Stimulated activated naive CD8-positive, alpha-beta T cell treated with anti-CD3 and anti-CD28 coated beads, Interleukin-15, Interleukin-2, amounts not matched to agents 100 ng/mL and 50 ng/mL, for 24 hours (primary cell): ENCODE measurements around the gene ACAT2.
"Not testable (repeated sequence)": the region's sequence is repeated elsewhere in the genome, so short reads cannot be mapped to it uniquely, and the experiment has no call there.

Experiments used
- H3K27ac Mint-ChIP-seq: one replicate; pipeline ENCODE4 v1.8.0; 2021; ENCODE audit warnings: mild to moderate bottlenecking, mixed read lengths
- H3K27me3 Mint-ChIP-seq: one replicate; pipeline ENCODE4 v1.8.0; 2021; ENCODE audit warnings: mixed read lengths
- H3K36me3 Mint-ChIP-seq: one replicate; pipeline ENCODE4 v1.8.0; 2021; ENCODE audit warnings: low read depth, mixed read lengths
- H3K4me1 Mint-ChIP-seq: one replicate; pipeline ENCODE4 v1.8.0; 2021; ENCODE audit warnings: low read depth, mixed read lengths
- H3K4me3 Mint-ChIP-seq: one replicate; pipeline ENCODE4 v1.8.0; 2021; ENCODE audit warnings: mild to moderate bottlenecking, mixed read lengths
- H3K9me3 Mint-ChIP-seq: one replicate; pipeline ENCODE4 v1.8.0; 2021; ENCODE audit warnings: mixed read lengths

Gene ACAT2

DNA sequence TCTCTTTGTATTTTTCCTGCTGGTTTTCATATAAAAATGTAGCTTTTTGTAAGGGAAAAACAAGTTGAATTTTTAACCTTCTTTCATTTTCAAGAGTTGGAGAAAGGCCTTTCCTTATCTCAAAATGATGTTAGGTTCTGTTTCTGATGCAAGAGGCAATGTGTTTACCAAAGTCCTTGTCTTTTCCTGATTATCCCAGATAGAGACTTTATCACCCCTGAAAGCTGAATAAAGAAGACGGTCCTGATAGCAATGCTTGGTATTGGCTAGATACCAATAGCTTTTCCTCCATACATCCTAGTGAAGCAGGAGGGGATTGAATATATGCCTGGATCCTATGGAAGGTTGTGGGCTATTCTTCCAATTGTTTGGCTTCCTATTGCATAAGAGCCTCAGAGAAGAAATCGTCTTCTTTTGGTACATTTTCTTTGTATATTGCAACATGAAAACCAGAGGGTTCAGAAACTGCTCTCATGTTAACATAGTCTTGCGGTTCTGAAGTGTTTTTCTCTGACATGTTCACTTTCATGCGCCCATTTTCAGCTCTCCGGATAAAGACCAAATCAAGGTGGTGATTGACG is 43.7 kb downstream of the ACAT2 start:
- H3K27ac Mint-ChIP-seq = no peak overlapping the region
- H3K4me1 Mint-ChIP-seq = no peaks in the 10 kb centered on the region
- H3K27me3 Mint-ChIP-seq = no peaks in the 10 kb centered on the region
- peaks cover 4% of the 10 kb centered on the region for H3K36me3 Mint-ChIP-seq
- H3K4me3 Mint-ChIP-seq = no peak overlapping the region
- H3K9me3 Mint-ChIP-seq = no peaks in the 10 kb centered on the region

DNA sequence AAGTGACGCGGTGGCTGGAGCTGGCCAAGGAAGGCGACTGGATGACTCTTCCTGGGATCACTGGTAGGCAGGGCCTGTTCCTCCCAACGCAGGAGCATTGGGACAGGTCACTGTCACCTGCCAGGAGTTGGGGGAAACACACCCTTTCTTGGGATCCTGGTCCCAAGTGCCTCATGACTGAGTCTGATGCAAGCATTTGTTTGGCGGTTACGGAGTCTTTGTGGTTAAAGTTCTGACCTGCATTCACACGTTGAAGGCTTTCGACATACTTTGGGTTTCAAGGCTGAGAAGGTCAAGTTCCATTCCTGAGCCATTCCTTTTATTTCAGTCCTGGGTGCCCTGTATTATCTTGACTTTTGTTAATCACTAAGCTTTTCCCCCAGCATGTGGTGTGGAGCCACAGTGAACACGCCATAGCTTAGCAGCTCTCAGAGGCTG is 44.2 kb downstream of the ACAT2 start:
- Mint-ChIP-seq H3K27me3 (no peaks in the 10 kb centered on the region), H3K36me3 (peaks cover 9% of the 10 kb centered on the region), H3K4me3 (no peak overlapping the region), H3K27ac (no peak overlapping the region), H3K9me3 (no peaks in the 10 kb centered on the region), H3K4me1 (no peaks in the 10 kb centered on the region)

DNA sequence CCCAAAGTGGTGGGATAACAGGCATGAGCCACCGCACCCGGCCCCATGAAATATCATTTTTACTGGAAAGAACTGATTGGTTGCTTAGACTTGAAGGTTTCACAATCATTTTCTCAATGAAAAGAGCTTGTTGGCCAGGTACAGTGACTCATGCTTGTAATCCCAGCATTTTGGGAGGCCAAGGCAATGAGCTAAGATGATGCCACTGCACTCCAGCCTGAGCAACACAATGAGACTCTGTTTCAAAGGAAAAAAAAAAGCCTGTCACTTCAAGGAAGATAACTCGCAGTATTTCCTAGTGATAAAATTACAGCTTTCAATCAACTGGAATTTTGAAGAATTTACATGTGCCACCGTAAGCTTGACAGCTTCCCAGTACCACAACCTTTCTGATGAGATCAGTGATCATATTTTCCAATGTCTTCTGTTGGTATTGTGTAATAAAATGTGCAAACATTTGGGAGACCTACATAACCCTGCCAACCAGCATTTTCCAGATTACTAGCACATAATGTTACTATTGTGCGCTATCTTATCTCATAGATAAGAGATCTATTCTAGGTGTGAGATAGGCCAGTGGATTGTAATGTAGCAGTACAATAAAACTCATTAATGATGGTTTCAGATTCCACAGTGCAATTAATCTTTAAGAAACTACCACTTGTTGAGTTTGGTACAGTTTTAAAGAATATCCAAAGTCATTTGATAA is 45.5 kb downstream of the ACAT2 start:
- H3K4me3 Mint-ChIP-seq = no peak overlapping the region
- H3K27me3 Mint-ChIP-seq = no peaks in the 10 kb centered on the region
- peaks cover 9% of the 10 kb centered on the region for H3K36me3 Mint-ChIP-seq
- no peaks in the 10 kb centered on the region for H3K4me1 Mint-ChIP-seq
- H3K27ac Mint-ChIP-seq = no peak overlapping the region
- no peaks in the 10 kb centered on the region for H3K9me3 Mint-ChIP-seq

DNA sequence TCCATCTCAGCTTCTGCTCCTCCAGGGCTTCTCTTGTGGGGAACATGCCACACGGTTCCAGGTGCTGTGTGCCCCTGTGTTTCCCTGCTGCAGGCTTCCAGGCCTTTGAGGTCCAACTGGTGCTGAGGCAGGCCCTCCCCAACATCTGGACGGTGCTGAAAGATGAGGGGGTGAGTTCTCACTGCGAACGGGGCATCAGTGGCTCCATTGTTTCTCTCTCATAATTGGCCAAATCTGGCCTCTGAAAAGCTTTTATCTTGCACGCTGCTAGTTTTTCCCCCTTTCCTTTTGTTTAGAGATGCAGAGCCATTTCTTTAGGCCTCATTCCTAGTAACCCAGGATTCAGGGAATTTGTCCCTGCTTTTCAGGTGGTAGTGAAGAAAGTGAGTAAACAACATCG is 46.8 kb downstream of the ACAT2 start:
- H3K4me3 Mint-ChIP-seq = no peak overlapping the region
- no peaks in the 10 kb centered on the region for H3K4me1 Mint-ChIP-seq
- peaks cover 9% of the 10 kb centered on the region for H3K36me3 Mint-ChIP-seq
- no peaks in the 10 kb centered on the region for H3K27me3 Mint-ChIP-seq
- no peak overlapping the region for H3K27ac Mint-ChIP-seq
- no peaks in the 10 kb centered on the region for H3K9me3 Mint-ChIP-seq

DNA sequence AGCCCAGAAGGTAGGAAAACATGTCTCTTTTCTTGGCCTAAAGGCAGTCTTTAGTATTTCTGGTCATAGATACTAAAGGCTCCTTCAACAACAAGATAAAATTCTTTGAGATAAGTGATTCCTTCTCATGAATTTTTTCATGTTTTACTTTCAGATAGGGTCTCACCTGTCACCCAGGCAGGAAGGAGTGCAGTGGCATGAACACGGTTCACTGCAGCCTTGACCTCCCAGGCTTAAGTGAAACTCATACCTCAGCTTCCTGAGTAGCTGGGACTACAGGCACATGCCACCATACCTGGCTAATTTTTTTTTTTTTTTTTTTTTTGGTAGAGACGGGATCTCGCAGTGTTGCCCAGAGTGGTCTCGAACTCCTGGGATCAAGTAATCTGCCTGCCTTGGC is 47.3 kb downstream of the ACAT2 start:
- Mint-ChIP-seq H3K4me3 (no peak overlapping the region), H3K4me1 (no peaks in the 10 kb centered on the region), H3K36me3 (peaks cover 9% of the 10 kb centered on the region), H3K9me3 (no peaks in the 10 kb centered on the region), H3K27ac (no peak overlapping the region), H3K27me3 (no peaks in the 10 kb centered on the region)

DNA sequence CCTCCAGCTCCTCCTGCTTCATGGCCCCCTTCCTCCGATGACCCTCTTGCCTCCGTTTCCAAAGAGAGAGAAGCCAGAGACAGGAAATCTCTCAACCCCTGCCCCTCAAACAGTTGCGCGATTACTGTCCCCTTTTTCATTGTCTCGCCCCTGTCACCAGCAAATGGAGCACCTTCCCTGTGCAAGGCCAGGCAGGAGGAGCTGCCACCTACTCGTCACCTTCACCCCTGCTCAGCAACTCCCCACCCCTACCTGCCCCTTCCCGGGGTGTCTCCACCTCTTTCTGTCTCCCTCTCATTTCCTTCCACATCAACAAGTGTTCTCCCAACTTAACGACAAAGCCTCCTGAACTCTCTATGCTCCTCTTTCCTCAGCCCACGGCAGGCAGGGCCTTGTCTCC is 51.9 kb downstream of the ACAT2 start:
- Mint-ChIP-seq H3K4me1 (no peaks in the 10 kb centered on the region), H3K27me3 (no peaks in the 10 kb centered on the region), H3K9me3 (no peaks in the 10 kb centered on the region), H3K36me3 (peaks cover 7% of the 10 kb centered on the region), H3K27ac (no peak overlapping the region), H3K4me3 (no peak overlapping the region)

DNA sequence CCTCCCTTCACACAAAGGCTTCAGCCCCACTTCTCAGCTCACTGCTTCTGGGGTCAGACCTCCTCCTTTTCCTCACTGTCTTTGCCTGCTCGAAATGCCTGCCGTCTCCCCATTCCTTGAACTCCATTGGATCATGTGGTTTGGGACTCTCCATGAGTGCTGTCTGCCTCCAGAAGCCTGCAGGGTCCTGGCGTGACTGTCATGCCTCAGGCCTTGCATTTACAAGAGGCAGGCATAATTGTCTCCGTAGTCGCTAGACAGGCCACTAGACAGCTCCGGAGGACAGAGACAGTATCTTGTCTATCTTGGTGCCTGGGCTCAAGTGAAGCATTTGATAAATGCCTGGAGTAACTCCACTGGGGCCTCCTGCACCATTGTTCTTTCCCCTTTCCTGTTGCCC is 53.6 kb downstream of the ACAT2 start:
- H3K27me3 Mint-ChIP-seq = no peaks in the 10 kb centered on the region
- no peaks in the 10 kb centered on the region for H3K9me3 Mint-ChIP-seq
- H3K27ac Mint-ChIP-seq = no peak overlapping the region
- H3K4me3 Mint-ChIP-seq = no peak overlapping the region
- peaks cover 5% of the 10 kb centered on the region for H3K36me3 Mint-ChIP-seq
- peaks cover 12% of the 10 kb centered on the region for H3K4me1 Mint-ChIP-seq

DNA sequence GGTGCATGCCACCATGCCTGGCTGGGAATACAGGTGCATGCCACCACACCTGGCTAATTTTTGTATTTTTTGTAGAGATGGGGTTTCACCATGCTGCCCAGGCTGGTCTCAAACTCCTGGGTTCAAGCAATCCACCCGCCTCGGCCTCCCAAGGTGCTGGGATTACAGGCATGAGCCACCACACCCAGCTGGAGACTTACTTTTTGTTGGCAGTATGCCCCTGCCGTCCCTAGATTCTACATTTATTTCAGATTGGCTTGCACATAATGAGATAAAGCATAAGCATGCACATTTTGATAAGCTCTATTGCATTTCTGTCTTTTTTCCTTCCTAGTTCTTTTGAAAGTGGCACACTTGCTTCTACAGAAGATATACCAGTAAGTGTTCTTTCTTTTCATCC is 54.9 kb downstream of the ACAT2 start:
- H3K27ac Mint-ChIP-seq, H3K4me3 Mint-ChIP-seq, H3K27me3 Mint-ChIP-seq, H3K9me3 Mint-ChIP-seq, H3K36me3 Mint-ChIP-seq: not testable (repeated sequence)
- peaks cover 21% of the 10 kb centered on the region for H3K4me1 Mint-ChIP-seq

DNA sequence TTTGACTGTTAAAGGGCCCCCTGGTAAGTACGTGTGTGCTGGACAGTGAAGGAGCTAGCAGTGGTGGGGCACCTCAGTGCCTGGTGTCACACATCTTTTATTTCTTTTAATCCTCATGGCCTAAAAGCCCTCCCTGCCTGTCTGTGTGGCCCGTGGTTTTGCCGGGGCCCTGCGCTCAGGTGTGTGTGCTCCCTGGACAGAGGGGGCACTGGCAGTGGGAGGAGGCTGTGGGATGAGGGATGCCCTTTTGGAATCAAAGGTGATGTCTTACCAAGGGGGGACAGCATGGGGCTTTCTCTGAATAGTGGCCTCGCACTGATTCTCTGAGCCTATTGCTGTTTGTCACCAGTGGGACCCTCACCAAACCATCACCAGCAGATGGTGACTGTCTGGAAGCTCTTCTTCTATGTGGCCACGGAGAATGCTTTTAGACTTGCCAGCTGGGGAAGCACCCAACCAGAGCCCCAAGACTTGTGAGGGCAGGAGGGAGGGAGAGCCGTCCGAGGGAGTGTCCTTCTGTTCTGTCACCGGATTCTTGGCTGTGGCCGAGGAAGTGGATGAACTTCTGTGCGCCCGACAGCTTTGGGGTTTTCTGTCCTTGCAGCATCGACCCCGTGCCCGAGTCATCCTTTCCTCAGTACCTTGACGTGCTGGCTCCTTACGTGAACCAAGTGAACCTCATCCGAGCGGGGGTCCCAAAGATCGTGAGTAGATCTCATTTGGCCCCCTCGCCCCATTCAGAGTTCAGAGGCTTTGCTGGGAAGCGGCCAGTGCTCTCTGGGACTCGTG is 56.3 kb downstream of the ACAT2 start:
- H3K4me1 Mint-ChIP-seq = peaks cover 21% of the 10 kb centered on the region
- no peaks in the 10 kb centered on the region for H3K9me3 Mint-ChIP-seq
- H3K27ac Mint-ChIP-seq = no peak overlapping the region
- H3K4me3 Mint-ChIP-seq = no peak overlapping the region
- no peaks in the 10 kb centered on the region for H3K36me3 Mint-ChIP-seq
- no peaks in the 10 kb centered on the region for H3K27me3 Mint-ChIP-seq

DNA sequence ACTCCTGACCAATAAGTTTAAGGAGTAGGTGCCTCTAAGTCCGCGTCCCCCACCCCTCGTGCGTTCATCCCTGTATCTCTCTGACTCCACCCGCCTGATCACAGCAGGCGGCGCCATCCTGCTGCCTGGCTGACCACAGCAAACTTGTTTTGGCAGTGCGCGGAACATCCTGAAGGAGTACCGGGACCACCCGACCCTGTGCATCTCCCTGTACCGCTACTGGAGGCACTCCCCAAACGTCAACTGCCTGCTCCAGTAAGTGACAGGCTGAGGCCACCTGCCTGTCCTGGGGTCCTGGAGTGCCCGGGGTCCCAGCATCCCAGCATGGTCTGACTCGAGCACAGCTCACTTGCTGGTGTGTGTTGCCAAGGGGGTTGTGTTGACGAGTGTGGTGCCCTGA is 57.3 kb downstream of the ACAT2 start:
- Mint-ChIP-seq H3K9me3 (no peaks in the 10 kb centered on the region), H3K4me3 (peak overlapping the region; percentile 67), H3K27ac (peak overlapping the region; percentile 74), H3K36me3 (no peaks in the 10 kb centered on the region), H3K27me3 (no peaks in the 10 kb centered on the region), H3K4me1 (peaks cover 21% of the 10 kb centered on the region)

DNA sequence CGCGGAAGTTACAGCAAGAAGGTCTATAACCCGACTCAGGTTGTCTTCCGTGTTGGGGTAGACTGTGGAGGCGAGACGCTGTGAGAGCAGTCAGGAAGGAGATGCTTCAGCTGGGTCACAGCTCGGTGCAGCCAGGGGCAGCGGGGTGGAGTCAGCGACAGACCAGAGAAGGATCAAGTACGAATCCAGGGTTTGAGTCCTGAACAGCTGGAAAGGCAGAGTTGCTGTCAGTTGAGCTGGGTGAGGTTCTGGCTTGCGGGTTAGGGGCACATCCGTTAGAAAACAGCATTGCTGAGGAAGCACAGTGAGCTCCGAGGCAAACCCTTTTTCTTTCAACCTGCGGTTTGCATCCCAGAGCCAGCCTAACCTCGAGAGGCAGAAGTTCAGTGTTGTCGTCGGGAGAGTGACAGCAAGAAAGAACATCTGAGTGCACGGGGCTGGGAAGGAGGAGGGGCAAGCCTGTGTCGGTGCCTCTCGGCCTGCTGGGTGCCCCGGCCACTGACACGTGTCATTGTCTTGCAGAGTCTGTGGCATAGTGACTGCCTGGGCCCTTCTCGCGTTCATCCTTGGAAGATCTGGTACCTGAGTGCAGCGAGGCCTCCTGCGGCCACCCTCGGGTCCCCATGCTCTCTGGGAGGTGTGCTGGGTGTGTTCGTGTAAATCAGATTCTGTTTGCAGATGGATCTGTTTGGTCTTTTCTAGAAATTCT is 58.2 kb downstream of the ACAT2 start:
- Mint-ChIP-seq H3K9me3 (no peaks in the 10 kb centered on the region), H3K4me3 (peak overlapping the region; percentile 67), H3K4me1 (peaks cover 21% of the 10 kb centered on the region), H3K36me3 (no peaks in the 10 kb centered on the region), H3K27me3 (no peaks in the 10 kb centered on the region), H3K27ac (peak overlapping the region; percentile 74)

DNA sequence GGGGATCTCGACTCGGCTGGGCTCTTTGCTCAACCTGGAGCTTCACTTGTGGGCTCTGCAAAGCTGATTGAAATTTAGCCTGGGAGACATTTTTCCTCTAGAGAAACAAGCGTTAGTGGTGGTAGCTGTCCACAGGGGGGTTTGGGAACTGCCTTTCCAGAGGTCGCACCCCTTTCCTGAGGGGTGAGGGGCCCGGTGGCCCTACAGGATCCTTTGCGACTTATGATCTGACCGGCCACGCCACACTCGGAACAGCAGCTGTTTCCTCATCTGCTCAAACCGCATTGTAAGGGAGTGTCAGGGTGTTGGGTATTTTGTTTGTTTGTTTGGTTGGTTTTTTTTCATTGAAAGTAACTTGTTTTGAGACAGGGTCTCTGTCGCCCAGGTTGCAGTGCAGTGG is 59.3 kb downstream of the ACAT2 start:
- H3K27me3 Mint-ChIP-seq = no peaks in the 10 kb centered on the region
- H3K36me3 Mint-ChIP-seq = no peaks in the 10 kb centered on the region
- H3K4me1 Mint-ChIP-seq = peaks cover 21% of the 10 kb centered on the region
- no peak overlapping the region for H3K27ac Mint-ChIP-seq
- no peak overlapping the region for H3K4me3 Mint-ChIP-seq
- no peaks in the 10 kb centered on the region for H3K9me3 Mint-ChIP-seq

DNA sequence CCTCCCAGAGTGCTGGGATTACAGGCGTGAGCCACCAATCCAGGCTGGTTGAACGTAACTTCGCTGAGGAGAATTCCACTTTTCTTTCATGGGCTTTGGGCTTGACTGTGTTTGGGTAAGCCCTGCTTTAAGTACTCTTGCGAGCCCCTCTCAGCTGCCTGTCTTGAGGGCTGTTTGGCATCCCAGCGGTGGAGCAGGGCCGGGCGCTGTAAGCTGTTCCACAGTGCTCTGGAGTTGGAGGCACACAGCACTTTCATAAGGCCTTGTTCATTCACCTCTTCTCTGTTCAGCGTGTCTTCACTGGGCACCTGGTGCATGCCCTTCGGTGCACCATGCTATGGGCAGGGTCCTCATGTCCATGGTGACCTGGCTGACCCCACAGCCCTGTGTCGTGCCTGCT is 59.9 kb downstream of the ACAT2 start:
- Mint-ChIP-seq H3K36me3 (no peaks in the 10 kb centered on the region), H3K4me1 (peaks cover 21% of the 10 kb centered on the region), H3K27ac (no peak overlapping the region), H3K9me3 (no peaks in the 10 kb centered on the region), H3K27me3 (no peaks in the 10 kb centered on the region), H3K4me3 (no peak overlapping the region)

DNA sequence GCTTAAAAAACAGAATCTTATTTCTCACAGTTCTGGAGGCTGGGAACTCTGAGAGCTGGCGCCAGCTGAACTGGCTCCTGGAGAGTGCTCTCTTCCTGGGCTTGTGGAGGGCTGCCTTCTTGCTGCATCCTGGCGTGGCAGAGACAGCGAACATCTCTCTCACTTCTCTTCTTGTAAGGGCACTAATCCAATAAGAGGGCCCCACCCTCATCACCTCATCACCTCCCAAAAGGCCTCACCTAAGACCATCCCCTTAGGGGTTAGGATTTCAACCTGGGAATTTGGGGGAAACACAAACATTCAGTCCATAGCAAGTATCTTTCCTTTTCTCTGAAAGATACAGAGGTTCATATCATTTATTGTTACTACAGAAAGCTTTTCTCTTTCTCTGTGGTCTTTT is 62.1 kb downstream of the ACAT2 start:
- H3K36me3 Mint-ChIP-seq = no peaks in the 10 kb centered on the region
- no peaks in the 10 kb centered on the region for H3K9me3 Mint-ChIP-seq
- H3K27me3 Mint-ChIP-seq = no peaks in the 10 kb centered on the region
- H3K27ac Mint-ChIP-seq = no peak overlapping the region
- peaks cover 21% of the 10 kb centered on the region for H3K4me1 Mint-ChIP-seq
- H3K4me3 Mint-ChIP-seq = no peak overlapping the region

DNA sequence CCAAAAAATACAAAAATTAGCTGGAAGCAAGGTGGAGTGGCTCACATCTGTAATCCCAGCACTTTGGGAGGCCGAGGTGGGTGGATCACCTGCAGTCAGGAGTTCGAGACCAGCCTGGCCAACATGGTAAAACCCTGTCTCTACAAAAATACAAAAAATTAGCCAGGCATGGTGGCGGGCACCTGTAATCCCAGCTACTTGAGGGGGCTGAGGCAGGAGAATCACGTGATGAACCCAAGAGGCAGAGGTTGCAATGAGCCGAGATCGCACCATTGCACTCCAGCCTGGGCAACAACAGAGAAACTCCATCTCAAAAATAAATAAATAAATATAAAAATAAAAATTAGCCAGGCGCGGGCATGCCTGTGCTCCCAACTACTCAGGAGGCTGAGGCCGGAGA is 62.8 kb downstream of the ACAT2 start:
- not testable (repeated sequence) for H3K27me3 Mint-ChIP-seq, H3K36me3 Mint-ChIP-seq, H3K27ac Mint-ChIP-seq, H3K4me3 Mint-ChIP-seq, H3K9me3 Mint-ChIP-seq
- peaks cover 20% of the 10 kb centered on the region for H3K4me1 Mint-ChIP-seq
